Suprapubic skin (tissue), 4 donors: Measurements from ENCODE around the gene MMP26.

Experiments
- EP300 ChIP-seq: sonication (generic); formaldehyde crosslinking; IDR thresholded peaks from one replicate; pipeline ENCODE4 v1.6.1; 2017; ENCODE audit warnings: antibody characterized with exemption
- POLR2A ChIP-seq, 2 donors: fragments of 450-650 bp; IDR thresholded peaks; one replicate each; pipeline ENCODE4 v1.6.1; 2017; ENCODE audit warnings: antibody characterized with exemption in 2 of 2, mild to moderate bottlenecking in 2 of 2, moderate library complexity in 2 of 2
- POLR2AphosphoS5 ChIP-seq, 3 donors: sonication (generic); formaldehyde crosslinking; IDR thresholded peaks; one replicate each; pipeline ENCODE4 v1.6.1; 2017; ENCODE audit warnings: antibody characterized with exemption in 3 of 3
- TF ChIP-seq, protein P1 (sequence below), 2 donors: fragments of 200-600 bp in 1 of 2; fragments of 450-650 bp in 1 of 2; sonication (generic) in 1 of 2; IDR thresholded peaks; one replicate each; pipeline ENCODE4 v1.5.1; 2016 to 2019; ENCODE audit warnings: antibody characterized with exemption in 2 of 2, mild to moderate bottlenecking in 1 of 2, moderate library complexity in 1 of 2

GRCh38 chr11:4662876-4663275 lies 41.7 kb upstream of the MMP26 start:
- TF ChIP-seq, protein P1, sequence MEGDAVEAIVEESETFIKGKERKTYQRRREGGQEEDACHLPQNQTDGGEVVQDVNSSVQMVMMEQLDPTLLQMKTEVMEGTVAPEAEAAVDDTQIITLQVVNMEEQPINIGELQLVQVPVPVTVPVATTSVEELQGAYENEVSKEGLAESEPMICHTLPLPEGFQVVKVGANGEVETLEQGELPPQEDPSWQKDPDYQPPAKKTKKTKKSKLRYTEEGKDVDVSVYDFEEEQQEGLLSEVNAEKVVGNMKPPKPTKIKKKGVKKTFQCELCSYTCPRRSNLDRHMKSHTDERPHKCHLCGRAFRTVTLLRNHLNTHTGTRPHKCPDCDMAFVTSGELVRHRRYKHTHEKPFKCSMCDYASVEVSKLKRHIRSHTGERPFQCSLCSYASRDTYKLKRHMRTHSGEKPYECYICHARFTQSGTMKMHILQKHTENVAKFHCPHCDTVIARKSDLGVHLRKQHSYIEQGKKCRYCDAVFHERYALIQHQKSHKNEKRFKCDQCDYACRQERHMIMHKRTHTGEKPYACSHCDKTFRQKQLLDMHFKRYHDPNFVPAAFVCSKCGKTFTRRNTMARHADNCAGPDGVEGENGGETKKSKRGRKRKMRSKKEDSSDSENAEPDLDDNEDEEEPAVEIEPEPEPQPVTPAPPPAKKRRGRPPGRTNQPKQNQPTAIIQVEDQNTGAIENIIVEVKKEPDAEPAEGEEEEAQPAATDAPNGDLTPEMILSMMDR (IDR thresholded peaks at IDR 0.05): no peak
- TF ChIP-seq POLR2A (IDR thresholded peaks at IDR 0.05): no peak
- no peak for TF ChIP-seq POLR2AphosphoS5 (IDR thresholded peaks at IDR 0.05)
- no peak for TF ChIP-seq EP300
